Fibroblast of the aortic adventitia (primary cell): Measurements from ENCODE around the gene UGGT2. TPM values are rescaled to one million over a fixed set of nuclear protein-coding genes. Genes with fewer than 3 reads are reported as not detected.

Experiments used
- DNase-seq: peaks from one replicate; pipeline ENCODE4 v3.0.0-alpha.2; 2010; ENCODE audit warnings: low read depth
- H3K4me3 ChIP-seq: 2 replicates; pipeline ENCODE4 v1.5.1; 2011; ENCODE audit warnings: low read depth, mild to moderate bottlenecking, control low read depth, low read length, moderate library complexity
- total RNA-seq: library from RNA; depleted of rRNA; stranded (reverse); fragments of >200 nt; gene quantifications from 2 replicates; pipeline ENCODE4 v1.2.3, GENCODE V29; 2012; ENCODE audit warnings: low replicate concordance
- TF ChIP-seq, protein P1 (sequence below): IDR thresholded peaks from 2 replicates; pipeline ENCODE4 v1.5.1; 2011; ENCODE audit warnings: mild to moderate bottlenecking, low read length, control low read depth, inconsistent platforms; ENCODE audit not compliant: insufficient read depth

The UGGT2 gene, protein sequence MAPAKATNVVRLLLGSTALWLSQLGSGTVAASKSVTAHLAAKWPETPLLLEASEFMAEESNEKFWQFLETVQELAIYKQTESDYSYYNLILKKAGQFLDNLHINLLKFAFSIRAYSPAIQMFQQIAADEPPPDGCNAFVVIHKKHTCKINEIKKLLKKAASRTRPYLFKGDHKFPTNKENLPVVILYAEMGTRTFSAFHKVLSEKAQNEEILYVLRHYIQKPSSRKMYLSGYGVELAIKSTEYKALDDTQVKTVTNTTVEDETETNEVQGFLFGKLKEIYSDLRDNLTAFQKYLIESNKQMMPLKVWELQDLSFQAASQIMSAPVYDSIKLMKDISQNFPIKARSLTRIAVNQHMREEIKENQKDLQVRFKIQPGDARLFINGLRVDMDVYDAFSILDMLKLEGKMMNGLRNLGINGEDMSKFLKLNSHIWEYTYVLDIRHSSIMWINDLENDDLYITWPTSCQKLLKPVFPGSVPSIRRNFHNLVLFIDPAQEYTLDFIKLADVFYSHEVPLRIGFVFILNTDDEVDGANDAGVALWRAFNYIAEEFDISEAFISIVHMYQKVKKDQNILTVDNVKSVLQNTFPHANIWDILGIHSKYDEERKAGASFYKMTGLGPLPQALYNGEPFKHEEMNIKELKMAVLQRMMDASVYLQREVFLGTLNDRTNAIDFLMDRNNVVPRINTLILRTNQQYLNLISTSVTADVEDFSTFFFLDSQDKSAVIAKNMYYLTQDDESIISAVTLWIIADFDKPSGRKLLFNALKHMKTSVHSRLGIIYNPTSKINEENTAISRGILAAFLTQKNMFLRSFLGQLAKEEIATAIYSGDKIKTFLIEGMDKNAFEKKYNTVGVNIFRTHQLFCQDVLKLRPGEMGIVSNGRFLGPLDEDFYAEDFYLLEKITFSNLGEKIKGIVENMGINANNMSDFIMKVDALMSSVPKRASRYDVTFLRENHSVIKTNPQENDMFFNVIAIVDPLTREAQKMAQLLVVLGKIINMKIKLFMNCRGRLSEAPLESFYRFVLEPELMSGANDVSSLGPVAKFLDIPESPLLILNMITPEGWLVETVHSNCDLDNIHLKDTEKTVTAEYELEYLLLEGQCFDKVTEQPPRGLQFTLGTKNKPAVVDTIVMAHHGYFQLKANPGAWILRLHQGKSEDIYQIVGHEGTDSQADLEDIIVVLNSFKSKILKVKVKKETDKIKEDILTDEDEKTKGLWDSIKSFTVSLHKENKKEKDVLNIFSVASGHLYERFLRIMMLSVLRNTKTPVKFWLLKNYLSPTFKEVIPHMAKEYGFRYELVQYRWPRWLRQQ (N-terminal part only)
- total RNA-seq: 27.2 and 67.3 TPM in 2 replicates

GRCh38 chr13:96053003-96053703, at the start of gene UGGT2:
TSS of gene UGGT2 (minus strand) at chr13:96053401. CDS start at chr13:96053312, 89 bp downstream.
- H3K4me3 ChIP-seq: peak within 1 kb of the TSS; percentile 92
- DNase-seq: peak; percentile 94
- TF ChIP-seq, protein P1, sequence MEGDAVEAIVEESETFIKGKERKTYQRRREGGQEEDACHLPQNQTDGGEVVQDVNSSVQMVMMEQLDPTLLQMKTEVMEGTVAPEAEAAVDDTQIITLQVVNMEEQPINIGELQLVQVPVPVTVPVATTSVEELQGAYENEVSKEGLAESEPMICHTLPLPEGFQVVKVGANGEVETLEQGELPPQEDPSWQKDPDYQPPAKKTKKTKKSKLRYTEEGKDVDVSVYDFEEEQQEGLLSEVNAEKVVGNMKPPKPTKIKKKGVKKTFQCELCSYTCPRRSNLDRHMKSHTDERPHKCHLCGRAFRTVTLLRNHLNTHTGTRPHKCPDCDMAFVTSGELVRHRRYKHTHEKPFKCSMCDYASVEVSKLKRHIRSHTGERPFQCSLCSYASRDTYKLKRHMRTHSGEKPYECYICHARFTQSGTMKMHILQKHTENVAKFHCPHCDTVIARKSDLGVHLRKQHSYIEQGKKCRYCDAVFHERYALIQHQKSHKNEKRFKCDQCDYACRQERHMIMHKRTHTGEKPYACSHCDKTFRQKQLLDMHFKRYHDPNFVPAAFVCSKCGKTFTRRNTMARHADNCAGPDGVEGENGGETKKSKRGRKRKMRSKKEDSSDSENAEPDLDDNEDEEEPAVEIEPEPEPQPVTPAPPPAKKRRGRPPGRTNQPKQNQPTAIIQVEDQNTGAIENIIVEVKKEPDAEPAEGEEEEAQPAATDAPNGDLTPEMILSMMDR: no peak

GRCh38 chr13:96100457-96101220, 47.4 kb upstream of the UGGT2 start:
- no peak for DNase-seq
- H3K4me3 ChIP-seq: no peak overlapping the region
- TF ChIP-seq, protein P1: no peak

DNA sequence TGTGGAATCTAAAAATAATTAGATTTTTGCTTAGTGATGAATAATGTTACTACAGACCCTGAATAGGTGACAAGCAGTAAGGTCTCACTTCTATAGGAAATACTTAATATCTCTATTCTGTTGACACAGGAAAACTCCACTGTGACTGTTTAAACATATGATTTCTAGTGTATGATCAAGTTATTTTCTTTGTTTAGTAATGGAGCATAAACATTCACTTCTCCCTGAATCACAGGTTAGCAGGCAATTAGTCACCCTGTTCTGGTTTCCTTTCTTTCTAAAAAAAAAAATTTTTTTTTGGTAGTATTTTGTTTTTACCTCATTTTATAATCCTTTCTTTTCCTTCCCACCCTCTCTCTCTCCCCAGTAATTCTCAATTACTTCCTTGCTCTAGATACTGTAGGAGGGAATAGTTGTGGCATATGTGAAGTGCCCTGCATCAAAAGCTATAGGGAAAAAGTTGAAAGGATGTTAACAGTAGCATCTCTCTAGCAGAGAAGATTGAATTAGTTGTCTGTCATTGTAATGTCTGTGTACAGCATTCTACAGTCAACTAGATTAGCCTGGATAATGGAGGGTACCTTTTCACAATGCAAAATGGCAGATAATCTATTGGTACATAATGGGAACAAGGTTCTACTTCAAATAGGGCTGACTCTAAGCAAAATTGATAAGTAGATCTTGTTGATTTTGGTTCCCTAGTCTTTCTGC, 40.2 kb upstream of the UGGT2 start:
- no peak for DNase-seq
- H3K4me3 ChIP-seq: no peak overlapping the region
- TF ChIP-seq, protein P1: no peak

- peak; percentile 25 for DNase-seq
- TF ChIP-seq, protein P1: no peak
- H3K4me3 ChIP-seq: peak overlapping the region; percentile 53
Observed at GRCh38 chr13:96091164-96092117, 38.2 kb upstream of the UGGT2 start.
